ENCODE measurements around the gene ARL15. TPM values are rescaled to one million over a fixed set of nuclear protein-coding genes. Genes with fewer than 3 reads are reported as not detected.

ARL15 gene
- total and polyA plus RNA-seq, 2 of the 8 experiments (the other 6 are each of a cell fraction or from before 2014, with no cell fraction given) = 9.9 to 21.2 TPM

- TF ChIP-seq CHD7 (IDR thresholded peaks at IDR 0.05; ENCODE audit: insufficient replicate concordance, low read length) (no peak), ASH2L (IDR thresholded peaks at IDR 0.05; ENCODE audit: low read length) (no peak), MAX (IDR thresholded peaks at IDR 0.05) (no peak), SIN3A (conservative IDR thresholded peaks at IDR 0.05 in 1 of 2, IDR thresholded peaks at IDR 0.05 in 1 of 2; ENCODE audit: low read depth in 1 of 2, low read length in 2 of 2) (no peak), EZH2 (IDR thresholded peaks at IDR 0.05; ENCODE audit: low read depth, low read length, severe bottlenecking) (no peak), KDM4A (IDR thresholded peaks at IDR 0.05; ENCODE audit: low read depth, low read length, severe bottlenecking) (no peak), SP2 (IDR thresholded peaks at IDR 0.05; ENCODE audit: low read length) (no peak), RNF2 (IDR thresholded peaks at IDR 0.05; ENCODE audit: borderline replicate concordance, low read depth, low read length, missing control alignments, poor library complexity, severe bottlenecking) (no peak)
Observed at GRCh38 chr5:54230936-54231685, 79.3 kb downstream of the ARL15 start (continued).

Measured in H1 (cell line).